ENCODE measurements around the gene MUSTN1. TPM values are rescaled to one million over a fixed set of nuclear protein-coding genes. Genes with fewer than 3 reads are reported as not detected.

MUSTN1 gene
- polyA plus RNA-seq, 1 donor (not counting 4 experiments of a cell fraction or from before 2014, with no cell fraction given): not detected

GRCh38 chr3:52792413-52792812 lies 42.4 kb downstream of the MUSTN1 start:
- Histone ChIP-seq H3K36me3 (ENCODE audit: control insufficient read depth in 2 of 2, extremely low read depth in 1 of 2, insufficient read depth in 2 of 2, low read length in 2 of 2) (no peaks in the 10 kb centered on the region), H3K9me1 (ENCODE audit: control insufficient read depth, extremely low read depth, insufficient read depth, low read length) (no peaks in the 10 kb centered on the region), H2AFZ (ENCODE audit: control insufficient read depth, low read length) (no peak overlapping the region), H3K4me1 (ENCODE audit: control insufficient read depth, extremely low read depth, insufficient read depth, low read length) (no peaks in the 10 kb centered on the region), H3K27ac (ENCODE audit: control insufficient read depth, insufficient read depth, low read length) (no peak overlapping the region), H3K4me3 (ENCODE audit: control insufficient read depth in 2 of 3, extremely low read depth in 1 of 3, insufficient read depth in 2 of 3, low read depth in 1 of 3, low read length in 3 of 3) (no peak overlapping the region), H3K9ac (ENCODE audit: control insufficient read depth, extremely low read depth, insufficient read depth, low read length) (no peak overlapping the region), H3K27me3 (ENCODE audit: control insufficient read depth, extremely low read depth, insufficient read depth, low read length) (peaks cover 13% of the 10 kb centered on the region), H4K20me1 (ENCODE audit: control insufficient read depth, extremely low read depth, insufficient read depth, low read length) (no peaks in the 10 kb centered on the region), H3K4me2 (ENCODE audit: control insufficient read depth, extremely low read depth, insufficient read depth, low read depth, low read length) (no peak overlapping the region), H3K79me2 (ENCODE audit: control insufficient read depth, insufficient read depth, low read length) (no peaks in the 10 kb centered on the region), H3K9me3 (ENCODE audit: control insufficient read depth, low read depth, low read length) (no peaks in the 10 kb centered on the region)
- TF ChIP-seq, protein P1, sequence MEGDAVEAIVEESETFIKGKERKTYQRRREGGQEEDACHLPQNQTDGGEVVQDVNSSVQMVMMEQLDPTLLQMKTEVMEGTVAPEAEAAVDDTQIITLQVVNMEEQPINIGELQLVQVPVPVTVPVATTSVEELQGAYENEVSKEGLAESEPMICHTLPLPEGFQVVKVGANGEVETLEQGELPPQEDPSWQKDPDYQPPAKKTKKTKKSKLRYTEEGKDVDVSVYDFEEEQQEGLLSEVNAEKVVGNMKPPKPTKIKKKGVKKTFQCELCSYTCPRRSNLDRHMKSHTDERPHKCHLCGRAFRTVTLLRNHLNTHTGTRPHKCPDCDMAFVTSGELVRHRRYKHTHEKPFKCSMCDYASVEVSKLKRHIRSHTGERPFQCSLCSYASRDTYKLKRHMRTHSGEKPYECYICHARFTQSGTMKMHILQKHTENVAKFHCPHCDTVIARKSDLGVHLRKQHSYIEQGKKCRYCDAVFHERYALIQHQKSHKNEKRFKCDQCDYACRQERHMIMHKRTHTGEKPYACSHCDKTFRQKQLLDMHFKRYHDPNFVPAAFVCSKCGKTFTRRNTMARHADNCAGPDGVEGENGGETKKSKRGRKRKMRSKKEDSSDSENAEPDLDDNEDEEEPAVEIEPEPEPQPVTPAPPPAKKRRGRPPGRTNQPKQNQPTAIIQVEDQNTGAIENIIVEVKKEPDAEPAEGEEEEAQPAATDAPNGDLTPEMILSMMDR (optimal IDR thresholded peaks at IDR 0.05 in 1 of 3, IDR thresholded peaks at IDR 0.05 in 1 of 3, conservative IDR thresholded peaks at IDR 0.05 in 1 of 3; ENCODE audit: extremely low read depth in 1 of 3, insufficient read depth in 2 of 3, low read length in 3 of 3): no peak
- TF ChIP-seq EZH2 (IDR thresholded peaks at IDR 0.05; ENCODE audit: low read length): no peak
- dilution Hi-C loops (cut with MboI; ENCODE audit: extremely low pct_ligation_motif_present, low sequenced_read_pairs): no loop called here
- FAIRE-seq (no peak), DNase-seq (ENCODE audit: low read depth, low spot score) (no peak)

DNA sequence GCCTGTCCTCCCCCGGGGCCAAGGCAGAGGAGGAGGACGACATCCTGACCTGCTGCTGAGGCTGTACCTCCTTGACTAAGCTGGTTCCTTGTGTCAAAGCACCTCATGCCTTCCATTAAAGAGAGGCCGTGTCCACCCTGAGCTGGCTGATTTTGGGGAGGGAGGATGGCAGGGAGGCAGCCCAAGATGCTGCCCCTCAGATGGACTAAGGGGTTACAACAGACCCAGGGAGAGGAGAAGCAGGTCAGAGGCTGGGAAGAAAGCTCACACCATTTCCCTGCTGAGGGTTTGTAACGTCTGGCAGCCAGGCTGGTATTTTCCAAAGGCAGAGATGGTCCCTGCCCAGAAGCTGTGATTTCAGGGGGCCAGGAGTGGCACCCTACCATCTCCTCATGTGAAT lies 42.9 kb downstream of the MUSTN1 start:
- Histone ChIP-seq H2AFZ (ENCODE audit: control insufficient read depth, low read length) (no peak overlapping the region), H3K4me1 (ENCODE audit: control insufficient read depth, extremely low read depth, insufficient read depth, low read length) (no peaks in the 10 kb centered on the region), H4K20me1 (ENCODE audit: control insufficient read depth, extremely low read depth, insufficient read depth, low read length) (no peaks in the 10 kb centered on the region), H3K27ac (ENCODE audit: control insufficient read depth, insufficient read depth, low read length) (no peak overlapping the region), H3K36me3 (ENCODE audit: control insufficient read depth in 2 of 2, extremely low read depth in 1 of 2, insufficient read depth in 2 of 2, low read length in 2 of 2) (no peaks in the 10 kb centered on the region), H3K27me3 (ENCODE audit: control insufficient read depth, extremely low read depth, insufficient read depth, low read length) (peaks cover 13% of the 10 kb centered on the region), H3K9me1 (ENCODE audit: control insufficient read depth, extremely low read depth, insufficient read depth, low read length) (no peaks in the 10 kb centered on the region), H3K79me2 (ENCODE audit: control insufficient read depth, insufficient read depth, low read length) (no peaks in the 10 kb centered on the region), H3K9me3 (ENCODE audit: control insufficient read depth, low read depth, low read length) (no peaks in the 10 kb centered on the region), H3K4me3 (ENCODE audit: control insufficient read depth in 2 of 3, extremely low read depth in 1 of 3, insufficient read depth in 2 of 3, low read depth in 1 of 3, low read length in 3 of 3) (no peak overlapping the region), H3K9ac (ENCODE audit: control insufficient read depth, extremely low read depth, insufficient read depth, low read length) (no peak overlapping the region), H3K4me2 (ENCODE audit: control insufficient read depth, extremely low read depth, insufficient read depth, low read depth, low read length) (no peak overlapping the region)
- dilution Hi-C loops (cut with MboI; ENCODE audit: extremely low pct_ligation_motif_present, low sequenced_read_pairs): no loop called here
- TF ChIP-seq EZH2 (IDR thresholded peaks at IDR 0.05; ENCODE audit: low read length): no peak
- TF ChIP-seq, protein P1 (optimal IDR thresholded peaks at IDR 0.05 in 1 of 3, IDR thresholded peaks at IDR 0.05 in 1 of 3, conservative IDR thresholded peaks at IDR 0.05 in 1 of 3; ENCODE audit: extremely low read depth in 1 of 3, insufficient read depth in 2 of 3, low read length in 3 of 3): no peak
- DNase-seq (ENCODE audit: low read depth, low spot score) (no peak), FAIRE-seq (no peak)

All from keratinocyte (primary cell).